ENCODE measurements around the gene ANGPTL5. TPM values are rescaled to one million over a fixed set of nuclear protein-coding genes. Genes with fewer than 3 reads are reported as not detected.

ANGPTL5 gene
- polyA plus RNA-seq, 1 of the 3 experiments (the other 2 are of a cell fraction), result not detected

DNA sequence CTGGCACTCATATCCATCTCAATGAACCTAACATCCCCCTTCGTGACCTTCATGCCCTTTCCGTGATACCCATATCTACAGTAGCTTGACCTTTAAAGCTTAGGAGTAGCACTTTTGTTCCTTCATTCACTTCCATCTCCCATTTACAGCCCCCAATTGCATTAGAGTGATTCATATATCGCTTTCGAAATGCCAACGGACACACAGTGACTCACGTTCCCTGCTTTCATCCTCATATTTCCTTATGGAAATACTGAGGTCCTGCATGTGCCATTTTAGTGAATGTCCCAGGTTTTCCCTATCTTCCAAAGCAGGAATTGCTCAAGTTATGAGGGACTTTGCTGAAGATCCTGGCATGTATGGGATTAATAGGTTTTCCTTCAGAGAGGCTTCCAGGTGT, 45.8 kb downstream of the ANGPTL5 start:
- Histone ChIP-seq H3K27ac (ENCODE audit: low read depth in 2 of 2, low read length in 1 of 2) (peak overlapping the region in 1 of 2 experiments; percentile 54; a peak in 2 of 4 replicates), H3K79me2 (ENCODE audit: insufficient read depth) (no peaks in the 10 kb centered on the region), H3K27me3 (ENCODE audit: insufficient read depth) (no peaks in the 10 kb centered on the region), H3K36me3 (replicated peaks in 1 of 2; ENCODE audit: control insufficient read depth in 1 of 2, insufficient read depth in 2 of 2, low read length in 1 of 2) (no peaks in the 10 kb centered on the region), H2AFZ (ENCODE audit: low read depth) (peak overlapping the region; percentile 66; the same call in 1 of the 2 replicates), H4K20me1 (ENCODE audit: insufficient read depth) (no peaks in the 10 kb centered on the region), H3K9me2 (no peaks in the 10 kb centered on the region), H3F3A (replicated peaks; ENCODE audit: insufficient read depth) (peaks cover 20% of the 10 kb centered on the region), H3K4me2 (peak overlapping the region; percentile 14; the same call in 1 of the 2 replicates), H3K4me3 (ENCODE audit: low read depth in 2 of 2, low read length in 1 of 2) (no peak overlapping the region), H3K4me1 (ENCODE audit: control insufficient read depth in 1 of 2, insufficient read depth in 2 of 2, low read depth in 1 of 2, low read length in 1 of 2) (peaks cover 0 to 10% of the 10 kb centered on the region in 2 experiments; a peak in 1 of 4 replicates), H3K9ac (no peak overlapping the region; the same call in 1 of the 2 replicates), H3K9me3 (no peaks in the 10 kb centered on the region)
- CTCF ChIA-PET, result interaction anchor here (1.1 to 1.4 kb wide), 2 partner anchors 10 to 137 kb away, joined by 3 to 8 read pairs; no protein-coding TSS in a partner anchor
- POLR2A ChIA-PET, result no interaction called here
- TF ChIP-seq YY1 (IDR thresholded peaks at IDR 0.05; ENCODE audit: low read depth) (no peak), NFIC (IDR thresholded peaks at IDR 0.05; ENCODE audit: borderline replicate concordance) (peak; percentile 16; the same call in 1 of the 2 replicates), MEF2A (IDR thresholded peaks at IDR 0.05; ENCODE audit: borderline replicate concordance, low read depth) (no peak), GABPA (IDR thresholded peaks at IDR 0.05; ENCODE audit: low read depth) (no peak), EP300 (IDR thresholded peaks at IDR 0.05; ENCODE audit: borderline replicate concordance in 1 of 2, low read depth in 1 of 2, low read length in 1 of 2) (peak in 1 of 2 experiments; percentile 70; a peak in 1 of 4 replicates), FOSL2 (IDR thresholded peaks at IDR 0.05; ENCODE audit: borderline replicate concordance, low read depth) (peak; percentile 92), GATA2 (CRISPR knock-in tag; IDR thresholded peaks at IDR 0.05) (no peak), JUND (IDR thresholded peaks at IDR 0.05) (peak; percentile 76), TCF12 (IDR thresholded peaks at IDR 0.05) (peak; percentile 53; the same call in 1 of the 2 replicates), ELF1 (IDR thresholded peaks at IDR 0.05) (no peak)
- TF ChIP-seq, protein P1, sequence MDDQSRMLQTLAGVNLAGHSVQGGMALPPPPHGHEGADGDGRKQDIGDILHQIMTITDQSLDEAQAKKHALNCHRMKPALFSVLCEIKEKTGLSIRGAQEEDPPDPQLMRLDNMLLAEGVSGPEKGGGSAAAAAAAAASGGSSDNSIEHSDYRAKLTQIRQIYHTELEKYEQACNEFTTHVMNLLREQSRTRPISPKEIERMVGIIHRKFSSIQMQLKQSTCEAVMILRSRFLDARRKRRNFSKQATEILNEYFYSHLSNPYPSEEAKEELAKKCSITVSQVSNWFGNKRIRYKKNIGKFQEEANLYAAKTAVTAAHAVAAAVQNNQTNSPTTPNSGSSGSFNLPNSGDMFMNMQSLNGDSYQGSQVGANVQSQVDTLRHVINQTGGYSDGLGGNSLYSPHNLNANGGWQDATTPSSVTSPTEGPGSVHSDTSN (IDR thresholded peaks at IDR 0.05), result peak; percentile 49
- TF ChIP-seq, protein P2, sequence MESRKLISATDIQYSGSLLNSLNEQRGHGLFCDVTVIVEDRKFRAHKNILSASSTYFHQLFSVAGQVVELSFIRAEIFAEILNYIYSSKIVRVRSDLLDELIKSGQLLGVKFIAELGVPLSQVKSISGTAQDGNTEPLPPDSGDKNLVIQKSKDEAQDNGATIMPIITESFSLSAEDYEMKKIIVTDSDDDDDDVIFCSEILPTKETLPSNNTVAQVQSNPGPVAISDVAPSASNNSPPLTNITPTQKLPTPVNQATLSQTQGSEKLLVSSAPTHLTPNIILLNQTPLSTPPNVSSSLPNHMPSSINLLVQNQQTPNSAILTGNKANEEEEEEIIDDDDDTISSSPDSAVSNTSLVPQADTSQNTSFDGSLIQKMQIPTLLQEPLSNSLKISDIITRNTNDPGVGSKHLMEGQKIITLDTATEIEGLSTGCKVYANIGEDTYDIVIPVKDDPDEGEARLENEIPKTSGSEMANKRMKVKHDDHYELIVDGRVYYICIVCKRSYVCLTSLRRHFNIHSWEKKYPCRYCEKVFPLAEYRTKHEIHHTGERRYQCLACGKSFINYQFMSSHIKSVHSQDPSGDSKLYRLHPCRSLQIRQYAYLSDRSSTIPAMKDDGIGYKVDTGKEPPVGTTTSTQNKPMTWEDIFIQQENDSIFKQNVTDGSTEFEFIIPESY (IDR thresholded peaks at IDR 0.05; ENCODE audit: borderline replicate concordance, low read depth), result no peak
- TF ChIP-seq, protein P3, sequence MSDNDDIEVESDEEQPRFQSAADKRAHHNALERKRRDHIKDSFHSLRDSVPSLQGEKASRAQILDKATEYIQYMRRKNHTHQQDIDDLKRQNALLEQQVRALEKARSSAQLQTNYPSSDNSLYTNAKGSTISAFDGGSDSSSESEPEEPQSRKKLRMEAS (IDR thresholded peaks at IDR 0.05; ENCODE audit: low read depth), result peak; percentile 67; the same call in 1 of the 2 replicates
- TF ChIP-seq, protein P4, sequence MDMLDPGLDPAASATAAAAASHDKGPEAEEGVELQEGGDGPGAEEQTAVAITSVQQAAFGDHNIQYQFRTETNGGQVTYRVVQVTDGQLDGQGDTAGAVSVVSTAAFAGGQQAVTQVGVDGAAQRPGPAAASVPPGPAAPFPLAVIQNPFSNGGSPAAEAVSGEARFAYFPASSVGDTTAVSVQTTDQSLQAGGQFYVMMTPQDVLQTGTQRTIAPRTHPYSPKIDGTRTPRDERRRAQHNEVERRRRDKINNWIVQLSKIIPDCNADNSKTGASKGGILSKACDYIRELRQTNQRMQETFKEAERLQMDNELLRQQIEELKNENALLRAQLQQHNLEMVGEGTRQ (IDR thresholded peaks at IDR 0.05; ENCODE audit: borderline replicate concordance, low read depth, low read length), result no peak
- DNase-seq, result no peak
- WGBS (ENCODE audit: low lambda C conversion rate), result 25% methylated on average over 6 of the region's 6 CpGs

Data from SK-N-SH (cell line).